Lower leg skin (tissue), 4 donors: ENCODE data around the gene GLT8D2. TPM values are rescaled to one million over a fixed set of nuclear protein-coding genes. Genes with fewer than 3 reads are reported as not detected.
"Not testable (repeated sequence)": the region's sequence is repeated elsewhere in the genome, so short reads cannot be mapped to it uniquely, and the experiment has no call there.

ENCODE experiments used
- DNase-seq, 2 donors: peaks; one replicate each; pipeline ENCODE4 v3.0.0-alpha.2; 2019; ENCODE audit warnings: low spot score in 2 of 2
- H3K4me3 ChIP-seq: fragments of 200-600 bp; sonication (generic); 2 replicates; pipeline ENCODE4 v1.5.1; 2017; ENCODE audit warnings: mild to moderate bottlenecking, low read depth; ENCODE audit not compliant: poor library complexity, severe bottlenecking
- CTCF ChIP-seq, 3 donors: fragments of 450-650 bp; IDR thresholded peaks; one replicate each; pipeline ENCODE4 v1.5.1; 2016; ENCODE audit warnings: antibody characterized with exemption in 3 of 3, mild to moderate bottlenecking in 3 of 3, moderate library complexity in 2 of 3
- POLR2A ChIP-seq, 2 donors: fragments of 450-650 bp; IDR thresholded peaks; one replicate each; pipeline ENCODE4 v1.6.1; 2016 to 2017; ENCODE audit warnings: antibody characterized with exemption in 2 of 2, mild to moderate bottlenecking in 1 of 2, moderate library complexity in 1 of 2
- WGBS, 2 donors: methylation state at CpG; one replicate each; pipeline ENCODE4 v1.1.5; 2018; 5-methylcytosine and 5-hydroxymethylcytosine counted together
- intact Hi-C: fragments of 100-400 bp; cut with DNase I; formaldehyde crosslinking; loops from one replicate; pipeline ENCODE4 v1.15.0; 2023; ENCODE audit warnings: low total_unique reads
- total RNA-seq, 4 donors: library from RNA; depleted of rRNA; stranded (reverse); fragments of >200 nt; gene quantifications; one replicate each; pipeline ENCODE4 v1.1.0, GENCODE V29; 2016

Gene GLT8D2
- total RNA-seq, 4 donors from 2014 or later = 0.72 to 1.9 (median 1.2) TPM

DNA sequence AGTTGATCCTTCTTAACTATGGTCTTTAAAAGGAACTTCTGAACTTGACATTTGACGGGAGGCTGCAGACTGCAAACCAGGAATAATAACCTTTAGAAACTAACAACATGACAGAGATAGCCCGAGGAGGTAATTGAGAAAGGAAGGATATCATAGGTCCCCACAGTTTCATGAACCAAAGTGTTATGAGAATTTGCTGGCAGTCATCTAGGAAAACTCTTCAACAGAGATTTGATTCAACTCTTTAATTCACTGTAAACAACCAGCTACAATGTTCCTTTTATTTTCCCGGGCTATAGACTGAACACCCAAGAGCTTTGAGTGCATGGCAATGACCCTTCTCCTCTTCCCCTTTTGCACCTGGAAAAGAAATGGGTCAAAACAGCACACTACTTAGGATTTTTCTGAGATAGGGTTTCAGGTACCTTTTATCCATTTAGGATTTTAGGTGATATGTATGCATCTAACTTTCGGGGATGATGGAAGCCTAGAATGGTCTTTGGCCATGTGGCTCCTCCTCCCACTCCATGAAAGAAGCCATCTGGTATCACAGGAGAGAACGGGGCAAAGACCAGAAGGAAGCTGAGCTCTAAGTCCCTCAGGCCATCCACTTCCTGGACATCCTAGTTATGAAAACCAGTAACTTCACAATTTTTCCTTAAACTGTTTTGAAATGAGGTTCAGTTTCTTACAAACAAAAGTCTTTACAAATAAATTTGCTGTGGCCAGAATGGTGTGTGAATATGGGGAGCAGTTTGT, 23.0 kb downstream of the GLT8D2 start:
- 43 to 52% methylated on average over 5 of the region's 5 CpGs for WGBS, 2 donors

GRCh38 chr12:104025771-104026170, 24.2 kb downstream of the GLT8D2 start:
- no peak for DNase-seq
- WGBS, 2 donors = 89 to 95% methylated on average over 2 of the region's 2 CpGs
- TF ChIP-seq POLR2A (IDR thresholded peaks at IDR 0.05) (no peak), CTCF (IDR thresholded peaks at IDR 0.05) (no peak)
- intact Hi-C loops = no loop called here
- H3K4me3 ChIP-seq = no peak overlapping the region

More for the DNA sequence above, 23.0 kb downstream of the GLT8D2 start:
- no peak for DNase-seq
- intact Hi-C loops = no loop called here
- TF ChIP-seq POLR2A (IDR thresholded peaks at IDR 0.05) (no peak), CTCF (IDR thresholded peaks at IDR 0.05) (no peak)
- no peak overlapping the region for H3K4me3 ChIP-seq

GRCh38 chr12:104024348-104024747, 25.6 kb downstream of the GLT8D2 start:
- H3K4me3 ChIP-seq = no peak overlapping the region
- intact Hi-C loops = no loop called here
- WGBS, 2 donors = 94 to 96% methylated on average over 6 of the region's 6 CpGs
- TF ChIP-seq CTCF (IDR thresholded peaks at IDR 0.05) = no peak
- TF ChIP-seq POLR2A (IDR thresholded peaks at IDR 0.05) = no peak
- DNase-seq = no peak

DNA sequence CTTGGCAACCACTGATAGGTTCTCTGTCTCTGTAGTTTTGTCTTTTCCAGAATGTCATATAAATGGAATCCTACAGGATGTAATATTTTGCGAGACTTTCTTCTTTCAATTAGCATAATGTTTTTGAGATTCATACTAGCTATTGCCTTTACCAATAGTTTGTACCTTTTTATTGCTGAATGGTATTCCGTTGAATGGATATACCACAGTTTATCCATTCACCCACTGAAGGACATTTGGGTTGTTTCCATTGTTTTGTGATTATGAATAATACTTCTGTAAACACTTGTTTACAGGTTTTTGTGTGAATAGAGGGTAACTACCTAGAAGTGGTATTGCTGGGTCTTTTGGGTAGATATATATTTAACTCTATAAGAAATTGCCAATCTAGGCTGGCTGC, 26.3 kb downstream of the GLT8D2 start:
- H3K4me3 ChIP-seq = no peak overlapping the region
- TF ChIP-seq CTCF (IDR thresholded peaks at IDR 0.05) (no peak), POLR2A (IDR thresholded peaks at IDR 0.05) (no peak)
- no peak for DNase-seq
- intact Hi-C loops = no loop called here
- 75 to 93% methylated on average over 2 of the region's 2 CpGs for WGBS, 2 donors

DNA sequence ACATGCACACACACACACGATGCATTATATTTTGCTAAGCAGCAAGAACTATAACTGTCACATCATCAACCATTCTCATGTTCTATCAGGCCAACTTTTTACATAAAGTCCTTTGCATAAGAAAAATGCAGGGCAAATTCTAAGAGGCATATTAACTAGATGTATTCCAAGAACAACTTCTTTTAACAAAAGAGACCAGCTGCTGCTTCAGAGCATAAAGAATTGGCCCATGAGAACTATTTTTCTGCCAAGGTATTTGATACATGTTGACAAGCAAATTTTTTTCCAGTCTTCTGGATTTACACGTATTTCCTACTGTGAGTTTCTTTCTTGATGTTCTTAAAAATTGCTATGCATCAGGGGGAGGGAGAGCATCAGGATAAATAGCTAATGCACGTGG, 27.2 kb downstream of the GLT8D2 start:
- no peak overlapping the region for H3K4me3 ChIP-seq
- no peak for DNase-seq
- TF ChIP-seq POLR2A (IDR thresholded peaks at IDR 0.05) (no peak), CTCF (IDR thresholded peaks at IDR 0.05) (no peak)
- intact Hi-C loops = no loop called here
- 36 to 43% methylated on average over 3 of the region's 3 CpGs for WGBS, 2 donors

DNA sequence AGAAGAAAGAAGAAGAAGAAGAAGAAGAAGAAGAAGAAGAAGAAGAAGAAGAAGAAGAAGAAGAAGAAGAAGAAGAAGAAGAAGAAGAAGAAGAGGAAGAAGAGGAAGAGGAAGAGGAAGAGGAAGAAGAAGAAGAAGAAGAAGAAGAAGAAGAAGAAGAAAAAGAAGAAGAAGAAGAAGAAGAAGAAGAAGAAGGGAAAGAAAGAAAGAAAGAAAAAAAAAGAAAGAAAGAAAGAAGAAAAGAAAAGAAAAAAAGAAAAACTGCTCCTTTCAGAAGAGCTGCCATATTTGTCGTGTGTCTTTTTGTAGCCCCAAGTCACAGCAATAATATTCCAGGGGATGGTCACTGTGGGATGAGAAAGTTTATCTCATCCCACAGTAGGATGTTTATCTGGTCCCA, 28.1 kb downstream of the GLT8D2 start:
- 88 to 95% methylated on average over 1 of the region's 1 CpG for WGBS, 2 donors
- intact Hi-C loops, DNase-seq, H3K4me3 ChIP-seq: not testable (repeated sequence)
